Measurements from ENCODE around the gene GRHL3. TPM values are rescaled to one million over a fixed set of nuclear protein-coding genes. Genes with fewer than 3 reads are reported as not detected.

The GRHL3 gene
- total and polyA plus RNA-seq, 2 experiments from 2014 or later, result not detected

DNA sequence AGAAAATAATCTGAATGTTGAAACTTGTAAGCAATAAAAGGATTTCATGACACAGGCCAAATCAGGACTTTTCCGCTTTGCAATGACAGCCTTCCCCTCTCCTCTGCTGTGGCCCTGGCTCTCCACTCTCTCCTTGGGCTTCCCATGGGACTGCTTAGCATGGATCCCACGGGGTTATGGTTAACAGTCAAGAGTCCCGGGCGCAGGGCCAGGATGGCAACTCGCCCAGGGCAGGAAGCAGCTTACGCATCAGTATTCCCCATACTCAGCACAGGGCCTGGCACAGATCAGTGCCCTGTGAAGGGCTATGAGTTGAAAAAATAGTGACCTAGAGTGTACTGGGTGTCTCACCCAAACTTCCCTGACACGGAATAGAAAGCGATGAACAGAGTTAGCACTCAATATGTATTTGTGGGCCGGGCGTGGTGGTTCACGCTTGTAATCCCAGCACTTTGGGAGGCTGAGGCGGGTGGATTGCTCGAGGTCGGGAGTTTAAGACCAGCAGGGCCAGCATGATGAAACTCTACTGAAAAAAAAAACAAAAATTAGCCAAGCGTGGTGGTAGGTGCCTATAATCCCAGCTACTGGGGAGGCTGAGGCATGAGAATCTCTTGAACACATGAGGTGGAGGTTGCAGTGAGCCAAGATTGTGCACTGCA, 29.1 kb upstream of the GRHL3 start:
- H3K27ac ChIP-seq, result peak overlapping the region; percentile 39

DNA sequence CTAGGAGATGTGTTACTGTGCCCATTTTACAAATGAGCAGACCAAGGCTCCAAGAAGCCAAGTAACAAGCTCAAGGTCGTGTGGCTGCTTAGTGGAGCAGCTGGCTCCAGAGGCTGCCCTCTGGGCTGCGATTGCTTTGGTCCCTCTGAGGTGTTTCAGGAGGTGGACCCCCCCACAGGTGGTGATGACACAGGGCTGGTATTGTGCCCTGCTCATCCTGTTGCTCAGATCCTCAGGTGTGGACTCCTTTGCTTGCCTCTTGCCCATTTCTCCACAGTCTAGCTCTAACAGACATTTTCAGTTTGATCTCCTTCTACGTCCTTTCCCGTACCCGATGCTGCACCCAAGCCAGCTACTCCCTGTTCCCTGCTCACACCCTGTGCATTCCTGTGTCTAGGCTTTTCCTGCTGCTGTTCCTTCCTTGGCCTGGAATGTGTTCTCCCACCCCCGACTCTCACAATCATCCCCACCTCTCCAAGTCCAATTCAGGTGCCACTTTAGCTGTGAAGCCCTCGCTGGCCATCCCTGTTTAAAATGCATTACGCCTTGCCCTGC, 28.1 kb upstream of the GRHL3 start:
- DNase-seq, result no peak
- Histone ChIP-seq H3K4me3 (no peak overlapping the region), H2AFZ (no peak overlapping the region), H3K79me2 (ENCODE audit: insufficient read depth) (no peaks in the 10 kb centered on the region), H4K20me1 (ENCODE audit: insufficient read depth) (no peaks in the 10 kb centered on the region), H3K4me1 (ENCODE audit: insufficient read depth) (peaks cover 33% of the 10 kb centered on the region), H3K9ac (no peak overlapping the region), H3K4me2 (ENCODE audit: unreplicated experiment) (no peak overlapping the region), H3K36me3 (ENCODE audit: low read depth) (no peaks in the 10 kb centered on the region), H3K9me3 (ENCODE audit: low read depth) (no peaks in the 10 kb centered on the region), H3K27me3 (replicated peaks; ENCODE audit: insufficient read depth) (no peaks in the 10 kb centered on the region), H3K27ac (no peak overlapping the region), H3F3A (ENCODE audit: insufficient read depth) (peaks cover 35% of the 10 kb centered on the region), H3K9me2 (ENCODE audit: insufficient read depth) (no peaks in the 10 kb centered on the region)
- WGBS, 2 experiments (ENCODE audit: low coverage in 1 of 2, low lambda C conversion rate in 2 of 2, missing lambda C conversion rate in 2 of 2), result 88 to 93% methylated on average over 8 of the region's 8 CpGs
- in situ Hi-C loops (cut with MboI), result no loop called here
- no peak for TF ChIP-seq EZH2phosphoT487 (IDR thresholded peaks at IDR 0.05; ENCODE audit: insufficient read depth, low read depth)
- TF ChIP-seq EZH2 (IDR thresholded peaks at IDR 0.05; ENCODE audit: insufficient read depth, poor library complexity, severe bottlenecking), result no peak

More for the DNA sequence above, 29.1 kb upstream of the GRHL3 start:
- WGBS, 2 experiments (ENCODE audit: low coverage in 1 of 2, low lambda C conversion rate in 2 of 2, missing lambda C conversion rate in 2 of 2), result 42 to 44% methylated on average over 15 of the region's 15 CpGs
- Histone ChIP-seq H3K4me3 (no peak overlapping the region), H4K20me1 (ENCODE audit: insufficient read depth) (no peaks in the 10 kb centered on the region), H3K79me2 (ENCODE audit: insufficient read depth) (no peaks in the 10 kb centered on the region), H3K27me3 (replicated peaks; ENCODE audit: insufficient read depth) (no peaks in the 10 kb centered on the region), H3K9ac (0 out of 2 replicates have a peak overlapping the region, but pooled peaks have one; percentile 4), H3K9me2 (ENCODE audit: insufficient read depth) (no peaks in the 10 kb centered on the region), H3K4me1 (ENCODE audit: insufficient read depth) (peaks cover 25% of the 10 kb centered on the region), H2AFZ (no peak overlapping the region), H3F3A (ENCODE audit: insufficient read depth) (peaks cover 27% of the 10 kb centered on the region), H3K36me3 (ENCODE audit: low read depth) (no peaks in the 10 kb centered on the region), H3K9me3 (ENCODE audit: low read depth) (no peaks in the 10 kb centered on the region), H3K4me2 (ENCODE audit: unreplicated experiment) (peak overlapping the region; percentile 1)
- DNase-seq, result peak; percentile 96
- TF ChIP-seq EZH2 (IDR thresholded peaks at IDR 0.05; ENCODE audit: insufficient read depth, poor library complexity, severe bottlenecking), result no peak
- TF ChIP-seq EZH2phosphoT487 (IDR thresholded peaks at IDR 0.05; ENCODE audit: insufficient read depth, low read depth), result no peak
- in situ Hi-C loops (cut with MboI), result no loop called here

DNA sequence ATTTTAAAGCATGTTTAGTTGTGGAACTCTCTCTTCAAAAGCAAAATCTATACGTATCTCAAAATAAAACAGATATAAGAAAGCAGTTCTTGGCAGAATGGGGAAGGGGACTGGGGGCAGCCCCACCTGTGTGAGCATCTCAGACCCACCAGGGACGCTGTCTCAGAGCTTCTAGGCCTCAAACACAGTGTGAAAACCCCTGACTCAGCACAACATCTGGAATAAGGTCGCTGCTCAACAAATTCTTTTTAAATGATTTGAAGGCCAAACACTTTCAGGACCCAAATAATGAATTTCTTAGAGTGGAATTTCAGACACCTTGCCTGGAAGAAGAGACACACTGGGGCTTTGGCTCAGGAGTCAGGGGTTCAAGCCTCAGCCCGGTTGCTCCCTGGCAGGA, 27.1 kb upstream of the GRHL3 start:
- no peak overlapping the region for H3K4me2 ChIP-seq (ENCODE audit: unreplicated experiment)
- no peaks in the 10 kb centered on the region for H3K36me3 ChIP-seq (ENCODE audit: low read depth)
- H3K79me2 ChIP-seq (ENCODE audit: insufficient read depth), result no peaks in the 10 kb centered on the region
- TF ChIP-seq EZH2phosphoT487 (IDR thresholded peaks at IDR 0.05; ENCODE audit: insufficient read depth, low read depth) (no peak), EZH2 (IDR thresholded peaks at IDR 0.05; ENCODE audit: insufficient read depth, poor library complexity, severe bottlenecking) (no peak)
- H3K4me1 ChIP-seq (ENCODE audit: insufficient read depth), result peaks cover 33% of the 10 kb centered on the region
- WGBS, 2 experiments (ENCODE audit: low coverage in 1 of 2, low lambda C conversion rate in 2 of 2, missing lambda C conversion rate in 2 of 2), result 92 to 96% methylated on average over 4 of the region's 4 CpGs
- H3K9me2 ChIP-seq (ENCODE audit: insufficient read depth), result no peaks in the 10 kb centered on the region
- H3K27ac ChIP-seq, result no peak overlapping the region
- H4K20me1 ChIP-seq (ENCODE audit: insufficient read depth), result no peaks in the 10 kb centered on the region
- in situ Hi-C loops (cut with MboI), result no loop called here
- H3K9ac ChIP-seq, result no peak overlapping the region
- H3F3A ChIP-seq (ENCODE audit: insufficient read depth), result peaks cover 35% of the 10 kb centered on the region
- no peaks in the 10 kb centered on the region for H3K9me3 ChIP-seq (ENCODE audit: low read depth)
- no peak for DNase-seq
- H3K4me3 ChIP-seq, result no peak overlapping the region
- no peaks in the 10 kb centered on the region for H3K27me3 ChIP-seq (replicated peaks; ENCODE audit: insufficient read depth)
- no peak overlapping the region for H2AFZ ChIP-seq

DNA sequence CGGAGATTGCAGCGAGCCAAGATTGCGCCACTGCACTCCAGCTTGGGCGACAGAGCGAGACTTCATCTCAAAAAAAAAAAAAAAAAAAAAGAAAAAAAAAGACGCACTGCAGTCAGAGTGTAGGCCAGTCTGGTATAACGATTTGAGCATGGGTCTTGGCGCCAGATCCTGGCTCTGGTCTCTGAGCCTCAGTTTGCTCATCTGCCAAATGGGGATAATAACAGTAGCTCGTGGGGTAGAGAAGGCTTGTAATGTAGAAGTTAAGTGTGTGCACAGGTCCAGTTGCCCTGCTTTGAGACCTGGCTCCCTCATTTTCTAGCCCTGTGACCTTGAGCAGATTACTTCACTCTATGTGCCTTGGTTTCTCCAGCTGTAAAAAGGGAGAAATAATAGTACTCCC, 26.3 kb upstream of the GRHL3 start:
- no peak overlapping the region for H3K9ac ChIP-seq

More for the DNA sequence above, 26.3 kb upstream of the GRHL3 start:
- Histone ChIP-seq H3K79me2 (ENCODE audit: insufficient read depth) (no peaks in the 10 kb centered on the region), H3K4me1 (ENCODE audit: insufficient read depth) (peaks cover 33% of the 10 kb centered on the region), H3K27me3 (replicated peaks; ENCODE audit: insufficient read depth) (no peaks in the 10 kb centered on the region), H3F3A (ENCODE audit: insufficient read depth) (peaks cover 35% of the 10 kb centered on the region), H3K9me3 (ENCODE audit: low read depth) (no peaks in the 10 kb centered on the region), H3K9me2 (ENCODE audit: insufficient read depth) (no peaks in the 10 kb centered on the region), H3K4me2 (ENCODE audit: unreplicated experiment) (no peak overlapping the region), H3K36me3 (ENCODE audit: low read depth) (no peaks in the 10 kb centered on the region), H3K4me3 (no peak overlapping the region), H2AFZ (no peak overlapping the region), H3K27ac (no peak overlapping the region), H4K20me1 (ENCODE audit: insufficient read depth) (no peaks in the 10 kb centered on the region)
- TF ChIP-seq EZH2phosphoT487 (IDR thresholded peaks at IDR 0.05; ENCODE audit: insufficient read depth, low read depth) (no peak), EZH2 (IDR thresholded peaks at IDR 0.05; ENCODE audit: insufficient read depth, poor library complexity, severe bottlenecking) (no peak)
- no peak for DNase-seq
- in situ Hi-C loops (cut with MboI), result no loop called here
- whole genome bisulfite sequencing, 2 experiments (ENCODE audit: low coverage in 1 of 2, low lambda C conversion rate in 2 of 2, missing lambda C conversion rate in 2 of 2), result 77 to 95% methylated on average over 5 to 9 of the region's 9 CpGs
